Activated naive CD4-positive, alpha-beta T cell treated with anti-CD3 and anti-CD28 coated beads, Interleukin-2, amount 50 U/mL, for 72 hours (primary cell): ENCODE data around the gene SVIL. TPM values are rescaled to one million over a fixed set of nuclear protein-coding genes. Genes with fewer than 3 reads are reported as not detected.
"Not testable (repeated sequence)": the region's sequence is repeated elsewhere in the genome, so short reads cannot be mapped to it uniquely, and the experiment has no call there.

ENCODE experiments used
- ATAC-seq, 2 donors: fragments of 150-1000 bp; cut with Tn5 transposase; 2 replicates each; pipeline ENCODE4 v1.10.0; 2021; ENCODE audit warnings: mild to moderate bottlenecking in 2 of 2, moderate library complexity in 2 of 2
- DNase-seq, 2 donors: peaks; one replicate each; pipeline ENCODE4 v3.0.0; 2021 to 2022; ENCODE audit warnings: low spot score in 2 of 2
- H3K27ac Mint-ChIP-seq, 2 donors: one replicate each; pipeline ENCODE4 v1.8.0; 2022; ENCODE audit warnings: mild to moderate bottlenecking in 2 of 2, mixed read lengths in 2 of 2
- H3K36me3 Mint-ChIP-seq, 2 donors: one replicate each; pipeline ENCODE4 v1.8.0; 2022; ENCODE audit warnings: mixed read lengths in 2 of 2
- H3K9me3 Mint-ChIP-seq, 2 donors: one replicate each; pipeline ENCODE4 v1.8.0; 2022; ENCODE audit warnings: mixed read lengths in 2 of 2
- total RNA-seq, 2 donors: library from RNA; stranded (reverse); gene quantifications; one replicate each; pipeline ENCODE4 v1.2.3, GENCODE V29; 2022

SVIL gene
- total RNA-seq, 2 donors from 2014 or later, result 7.4 to 12.4 TPM

- Mint-ChIP-seq H3K36me3 (peaks cover 0 to 12% of the 10 kb centered on the region in 2 donors), H3K27ac (no peak overlapping the region), H3K9me3 (peaks cover 0 to 7% of the 10 kb centered on the region in 2 donors)
- no peak for DNase-seq
- ATAC-seq, result no peak
Observed at GRCh38 chr10:29634105-29634504, 666 bp downstream of the SVIL start.

GRCh38 chr10:29631049-29631339 lies 3.8 kb downstream of the SVIL start:
- no peak for ATAC-seq
- H3K27ac Mint-ChIP-seq, result peak overlapping the region in 1 of 2 donors; percentile 72
- no peak for DNase-seq
- peaks cover 0 to 7% of the 10 kb centered on the region in 2 donors for H3K9me3 Mint-ChIP-seq
- H3K36me3 Mint-ChIP-seq, result peaks cover 5 to 6% of the 10 kb centered on the region in 2 donors

GRCh38 chr10:29630205-29631048 lies 4.3 kb downstream of the SVIL start:
- H3K27ac Mint-ChIP-seq, result no peak overlapping the region
- no peak for DNase-seq
- peaks cover 5 to 6% of the 10 kb centered on the region in 2 donors for H3K36me3 Mint-ChIP-seq
- H3K9me3 Mint-ChIP-seq, result peaks cover 0 to 7% of the 10 kb centered on the region in 2 donors
- ATAC-seq, result no peak

DNA sequence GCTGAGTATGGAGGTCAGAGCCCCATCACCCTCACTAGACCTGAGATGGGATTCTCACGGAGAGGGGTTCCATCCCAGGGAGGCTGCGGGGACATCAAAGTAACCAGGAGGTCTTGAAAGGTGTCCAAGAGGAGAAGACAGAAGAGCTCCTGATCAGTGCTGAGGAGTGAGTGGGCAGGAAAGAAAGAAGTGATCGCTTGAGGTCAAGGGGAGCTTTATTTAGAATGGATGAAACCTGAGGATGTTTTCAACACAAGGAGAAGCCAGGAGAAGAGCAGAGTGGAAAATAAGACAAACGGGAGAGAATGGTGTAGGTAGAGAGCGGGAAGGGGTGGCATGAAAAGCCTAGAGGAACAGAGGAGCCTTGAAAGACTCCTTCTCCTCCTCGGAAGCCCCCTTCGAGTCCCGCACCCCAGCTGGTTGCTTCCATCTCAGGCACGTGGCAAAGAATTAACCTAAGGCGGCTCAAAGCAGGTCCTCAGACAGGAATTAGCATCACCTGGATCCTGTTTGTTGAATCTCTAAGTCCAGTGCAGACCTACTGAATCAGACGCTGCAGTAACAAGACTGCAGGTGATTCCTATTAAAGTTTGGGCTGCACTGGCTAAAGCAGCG lies 5.8 kb downstream of the SVIL start:
- no peak for DNase-seq

DNA sequence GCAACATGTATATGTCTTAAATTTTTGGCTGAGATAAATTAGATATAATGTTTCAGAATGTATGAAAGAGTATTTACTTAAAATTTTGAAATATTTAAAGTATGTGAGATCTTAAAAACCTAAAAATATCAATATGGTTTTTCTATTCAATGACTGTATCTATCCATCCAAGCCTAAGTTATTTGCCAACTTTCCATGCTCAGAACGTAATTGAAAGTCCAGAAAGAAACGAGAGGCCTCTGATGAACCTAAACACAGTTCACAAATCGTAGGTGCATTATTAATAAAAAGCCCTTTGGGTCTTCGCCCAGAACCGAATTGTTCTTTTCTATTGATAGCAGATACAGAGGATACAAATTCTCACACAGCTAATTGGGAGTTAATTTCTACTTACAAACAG lies 6.5 kb downstream of the SVIL start:
- peaks cover 0 to 7% of the 10 kb centered on the region in 2 donors for H3K9me3 Mint-ChIP-seq
- no peak overlapping the region for H3K27ac Mint-ChIP-seq
- no peak for DNase-seq
- no peak for ATAC-seq
- H3K36me3 Mint-ChIP-seq, result peaks cover 5 to 6% of the 10 kb centered on the region in 2 donors

More for the DNA sequence above, 5.8 kb downstream of the SVIL start:
- Mint-ChIP-seq H3K9me3 (peaks cover 0 to 7% of the 10 kb centered on the region in 2 donors), H3K27ac (no peak overlapping the region), H3K36me3 (peaks cover 5 to 6% of the 10 kb centered on the region in 2 donors)
- no peak for ATAC-seq

DNA sequence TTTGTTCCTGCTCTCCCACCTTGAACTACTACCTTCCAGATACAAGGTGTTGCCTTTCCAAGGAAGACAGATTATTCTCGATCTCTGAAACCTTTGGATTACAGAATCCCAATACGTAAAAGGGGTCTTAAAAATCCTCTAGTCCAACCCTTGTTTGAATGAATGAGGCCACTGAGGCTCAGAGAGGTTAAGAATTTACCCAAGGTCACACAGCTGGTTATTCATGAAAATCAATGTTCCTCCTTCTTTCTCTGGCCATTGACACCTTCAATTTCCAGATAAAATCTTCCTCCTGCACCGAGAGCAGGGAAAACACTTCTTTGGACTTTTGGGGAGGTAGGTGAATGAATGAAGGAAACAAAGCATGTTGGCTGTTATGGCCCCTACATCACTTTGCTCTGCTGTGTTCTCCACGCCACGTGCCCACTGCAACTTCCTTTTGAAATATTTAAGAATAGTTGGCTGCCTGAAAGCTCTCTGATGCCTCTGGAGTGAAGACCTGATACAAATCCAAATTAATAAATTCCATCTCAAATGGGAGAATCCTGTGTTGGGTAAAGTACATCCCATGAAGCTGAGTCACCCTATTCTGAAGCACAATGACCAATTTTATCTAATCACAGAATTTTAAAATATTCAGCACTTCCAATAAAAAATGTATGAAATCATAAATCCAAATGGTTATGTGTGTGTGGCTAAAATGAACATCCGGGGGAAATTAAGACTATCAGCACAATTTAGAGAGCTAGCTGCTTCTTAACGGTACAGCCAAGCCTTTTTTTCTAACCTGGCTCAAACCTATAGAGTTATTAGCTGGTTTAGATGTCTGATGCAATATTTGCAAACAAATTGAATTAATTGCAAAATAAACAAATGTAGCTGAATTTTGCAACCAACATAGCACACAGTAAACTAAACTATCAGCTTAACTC lies 7.3 kb downstream of the SVIL start:
- H3K27ac Mint-ChIP-seq, result no peak overlapping the region
- DNase-seq (no peak), ATAC-seq (no peak)
- H3K36me3 Mint-ChIP-seq, result peaks cover 5 to 6% of the 10 kb centered on the region in 2 donors
- H3K9me3 Mint-ChIP-seq, result peaks cover 0 to 7% of the 10 kb centered on the region in 2 donors

DNA sequence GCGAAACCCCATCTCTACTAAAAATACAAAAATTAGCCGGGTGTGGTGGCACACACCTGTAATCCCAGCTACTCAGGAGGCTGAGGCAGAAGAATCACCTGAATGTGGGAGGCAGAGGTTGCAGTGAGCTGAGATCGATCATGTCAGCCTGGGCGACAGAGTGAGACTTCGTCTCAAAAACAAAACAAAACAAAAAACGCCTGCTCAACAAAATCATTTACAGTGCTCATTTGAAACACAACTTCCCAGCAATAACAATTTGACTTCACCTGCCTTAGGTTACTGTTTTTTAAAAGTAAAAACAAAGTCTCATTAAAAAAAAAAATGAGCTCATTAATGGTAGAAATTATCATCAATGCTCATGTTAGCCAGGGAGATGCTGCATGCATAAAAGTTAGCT lies 10.4 kb downstream of the SVIL start:
- not testable (repeated sequence) for H3K36me3 Mint-ChIP-seq, H3K27ac Mint-ChIP-seq, DNase-seq, H3K9me3 Mint-ChIP-seq, ATAC-seq

DNA sequence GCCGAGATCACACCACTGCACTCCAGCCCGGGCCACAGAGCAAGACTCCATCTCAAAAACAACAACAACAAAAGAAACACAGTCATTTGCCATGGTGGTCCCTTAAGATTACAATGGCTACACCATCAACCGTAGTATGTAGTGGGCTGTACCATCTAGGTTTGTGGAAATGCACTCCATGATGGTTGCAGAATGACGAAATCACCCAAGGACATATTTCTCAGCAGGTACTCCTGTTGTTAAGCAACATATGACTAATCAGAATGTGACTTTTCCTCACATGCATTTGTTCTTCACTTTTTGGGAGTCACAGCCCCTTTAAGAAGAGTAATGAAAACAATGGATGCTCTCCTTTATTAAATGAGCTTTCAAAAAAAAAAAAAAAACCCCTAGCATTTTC lies 11.0 kb downstream of the SVIL start:
- ATAC-seq, result no peak

GRCh38 chr10:29622382-29622922 lies 12.3 kb downstream of the SVIL start:
- Mint-ChIP-seq H3K27ac (peak overlapping the region in 1 of 2 donors; percentile 5), H3K9me3 (no peaks in the 10 kb centered on the region), H3K36me3 (peaks cover 0 to 5% of the 10 kb centered on the region in 2 donors)
- ATAC-seq (no peak), DNase-seq (no peak)

More for the DNA sequence above, 11.0 kb downstream of the SVIL start:
- Mint-ChIP-seq H3K36me3 (peaks cover 0 to 5% of the 10 kb centered on the region in 2 donors), H3K27ac (no peak overlapping the region), H3K9me3 (no peaks in the 10 kb centered on the region)
- DNase-seq, result no peak

DNA sequence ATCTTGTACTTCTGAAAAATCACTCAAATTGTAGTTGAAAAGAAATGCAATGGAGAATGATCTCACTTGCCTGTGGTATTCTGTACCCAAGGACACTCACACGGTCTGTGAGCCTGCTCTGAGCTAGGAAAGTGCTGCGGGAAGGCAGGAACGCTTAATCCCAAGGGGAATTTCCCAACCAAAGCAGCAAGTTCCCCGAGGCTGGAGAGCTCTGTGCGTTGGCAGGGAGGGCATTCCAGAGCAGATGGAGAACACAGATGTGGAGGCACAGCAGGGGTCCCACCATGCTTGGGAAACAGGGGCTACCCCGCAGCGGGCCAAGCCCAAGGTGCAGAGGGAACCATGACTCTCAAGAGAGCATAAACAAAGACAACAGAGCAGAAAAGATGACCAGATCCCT lies 13.6 kb downstream of the SVIL start:
- H3K36me3 Mint-ChIP-seq, result peaks cover 0 to under 1% of the 10 kb centered on the region in 2 donors
- no peaks in the 10 kb centered on the region for H3K9me3 Mint-ChIP-seq
- ATAC-seq (no peak), DNase-seq (no peak)
- H3K27ac Mint-ChIP-seq, result no peak overlapping the region

DNA sequence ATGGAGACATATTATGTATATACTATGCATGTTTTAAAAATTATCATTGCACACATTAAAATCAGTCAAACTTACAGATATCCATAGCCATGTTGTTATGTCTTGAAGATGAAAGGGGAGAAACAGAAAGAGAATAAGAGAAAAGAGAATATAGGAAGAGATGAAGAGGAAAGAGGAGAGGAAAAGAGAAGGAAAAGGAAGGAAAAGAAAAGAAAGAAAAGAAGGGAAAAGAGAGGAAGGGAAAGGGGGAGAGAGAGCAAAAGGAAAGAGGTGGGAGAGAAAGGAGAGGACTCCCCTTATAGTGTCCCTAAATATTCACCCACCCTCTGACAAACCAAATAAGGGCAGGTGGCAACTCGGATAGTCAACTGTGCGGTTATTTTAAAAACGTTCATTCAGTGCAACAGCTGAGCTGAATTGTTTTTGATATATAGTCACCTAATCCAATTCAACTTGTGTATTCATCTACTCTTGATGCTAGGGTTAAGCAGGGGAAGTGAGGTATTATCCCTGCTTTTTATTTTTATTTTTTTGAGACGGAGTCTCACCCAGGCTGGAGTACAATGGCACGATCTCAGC lies 14.6 kb downstream of the SVIL start:
- H3K36me3 Mint-ChIP-seq, result no peaks in the 10 kb centered on the region
- no peak for ATAC-seq

DNA sequence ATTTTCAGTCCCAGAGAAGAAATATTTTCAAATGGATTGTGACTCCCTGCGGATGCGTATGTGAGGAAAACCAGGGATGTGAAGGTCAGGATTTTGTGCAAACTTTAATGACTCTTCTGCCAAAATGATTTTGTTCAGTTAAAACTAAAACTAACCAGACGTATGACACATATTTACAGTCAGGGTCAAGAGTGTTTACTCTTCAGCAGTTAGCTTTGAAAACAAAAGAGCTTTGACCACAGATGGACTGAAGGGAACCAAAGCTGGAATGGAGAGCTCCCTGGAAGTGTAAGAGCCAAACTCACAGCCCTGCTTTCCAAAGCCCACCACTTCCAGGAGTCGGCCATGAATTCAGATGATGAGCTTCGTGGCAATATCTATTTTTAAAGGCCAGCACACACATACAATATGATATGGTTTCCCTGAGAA lies 15.5 kb downstream of the SVIL start:
- ATAC-seq (no peak), DNase-seq (no peak)
- Mint-ChIP-seq H3K27ac (no peak overlapping the region), H3K36me3 (no peaks in the 10 kb centered on the region), H3K9me3 (no peaks in the 10 kb centered on the region)

More for the DNA sequence above, 14.6 kb downstream of the SVIL start:
- no peak for DNase-seq
- Mint-ChIP-seq H3K9me3 (no peaks in the 10 kb centered on the region), H3K27ac (peak overlapping the region in 1 of 2 donors; percentile 80)

GRCh38 chr10:29618341-29619171 lies 16.2 kb downstream of the SVIL start:
- H3K36me3 Mint-ChIP-seq, result no peaks in the 10 kb centered on the region
- no peak for DNase-seq
- ATAC-seq, result no peak
- H3K9me3 Mint-ChIP-seq, result no peaks in the 10 kb centered on the region
- H3K27ac Mint-ChIP-seq, result no peak overlapping the region

DNA sequence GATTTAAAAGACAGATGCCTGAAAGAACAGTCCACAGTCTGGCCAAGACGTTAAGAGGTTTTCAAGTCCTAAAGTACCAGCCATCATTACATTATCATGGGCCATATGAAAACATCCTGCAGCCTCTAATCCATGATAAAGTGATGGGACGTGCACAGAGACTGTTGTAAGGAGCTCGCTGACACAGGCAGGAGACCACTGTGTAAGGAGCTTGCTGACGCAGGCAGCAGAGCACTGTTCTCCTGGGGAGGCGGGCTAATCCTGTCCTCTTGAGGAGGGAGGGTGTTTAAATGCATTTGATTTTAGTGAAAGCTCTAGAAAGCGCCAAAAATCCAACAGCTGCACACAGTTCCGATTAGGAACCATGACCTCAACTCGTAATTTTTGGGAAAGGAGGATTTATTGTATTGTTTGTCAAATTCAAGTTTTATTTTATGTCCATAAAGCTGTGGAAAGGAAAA lies 16.9 kb downstream of the SVIL start:
- H3K36me3 Mint-ChIP-seq, result no peaks in the 10 kb centered on the region
- no peak overlapping the region for H3K27ac Mint-ChIP-seq
- DNase-seq (no peak), ATAC-seq (no peak)
- H3K9me3 Mint-ChIP-seq, result no peaks in the 10 kb centered on the region

- Mint-ChIP-seq H3K36me3 (no peaks in the 10 kb centered on the region), H3K9me3 (no peaks in the 10 kb centered on the region), H3K27ac (no peak overlapping the region)
- no peak for ATAC-seq
- DNase-seq, result no peak
Observed at GRCh38 chr10:29616542-29616941, 18.2 kb downstream of the SVIL start.
